Epidermal melanocyte (primary cell): Measurements from ENCODE around the gene RBFOX1.
"Not testable (repeated sequence)": the region's sequence is repeated elsewhere in the genome, so short reads cannot be mapped to it uniquely, and the experiment has no call there.

Experiments used
- DNase-seq: peaks from one replicate; pipeline ENCODE4 v3.0.0; 2011; ENCODE audit warnings: low spot score; ENCODE audit not compliant: insufficient read length

Gene RBFOX1

GRCh38 chr16:7458144-7458543, 125.5 kb downstream of the RBFOX1 start:
- DNase-seq, result no peak

- no peak for DNase-seq
Measured at GRCh38 chr16:7470344-7470743, 137.7 kb downstream of the RBFOX1 start.

GRCh38 chr16:7471268-7471667, 138.6 kb downstream of the RBFOX1 start:
- DNase-seq, result no peak

- DNase-seq, result no peak
Measured at GRCh38 chr16:7482032-7482431, 149.4 kb downstream of the RBFOX1 start.

GRCh38 chr16:7482596-7483290, 150.1 kb downstream of the RBFOX1 start:
- DNase-seq, result no peak

- no peak for DNase-seq
Measured at GRCh38 chr16:7487574-7488323, 155.1 kb downstream of the RBFOX1 start.

GRCh38 chr16:7492122-7492521, 159.5 kb downstream of the RBFOX1 start:
- DNase-seq, result no peak

- no peak for DNase-seq
Measured at GRCh38 chr16:7493133-7493532, 160.5 kb downstream of the RBFOX1 start.

- DNase-seq, result no peak
Measured at GRCh38 chr16:7497691-7498090, 165.0 kb downstream of the RBFOX1 start.

GRCh38 chr16:7501868-7502267, 169.2 kb downstream of the RBFOX1 start:
- no peak for DNase-seq

GRCh38 chr16:7502591-7503157, 170.0 kb downstream of the RBFOX1 start:
- DNase-seq, result not testable (repeated sequence)

- DNase-seq, result no peak
Measured at GRCh38 chr16:7503666-7504065, 171.0 kb downstream of the RBFOX1 start.

- no peak for DNase-seq
Measured at GRCh38 chr16:7504844-7505243, 172.2 kb downstream of the RBFOX1 start.

- DNase-seq, result no peak
Measured at GRCh38 chr16:7505495-7505894, 172.8 kb downstream of the RBFOX1 start.

GRCh38 chr16:7506363-7506762, 173.7 kb downstream of the RBFOX1 start:
- DNase-seq, result no peak

GRCh38 chr16:7508656-7509055, 176.0 kb downstream of the RBFOX1 start:
- no peak for DNase-seq

GRCh38 chr16:7509963-7510601, 177.4 kb downstream of the RBFOX1 start:
- no peak for DNase-seq

GRCh38 chr16:7511549-7512260, 179.1 kb downstream of the RBFOX1 start:
- no peak for DNase-seq

GRCh38 chr16:7512503-7512902, 179.9 kb downstream of the RBFOX1 start:
- no peak for DNase-seq

- no peak for DNase-seq
Measured at GRCh38 chr16:7513429-7513828, 180.8 kb downstream of the RBFOX1 start.

GRCh38 chr16:7515543-7515942, 182.9 kb downstream of the RBFOX1 start:
- DNase-seq, result no peak
